ENCODE results near the gene IDH2.

Gene IDH2

GRCh38 chr15:90084876-90085423 is 17.3 kb downstream of the IDH2 start:
- in situ Hi-C loops (cut with MboI; ENCODE audit: low pct_unique_long_range_greater_than_20kb, low sequenced_read_pairs, unreplicated experiment): no loop called here
- no peak for TF ChIP-seq CTCF (IDR thresholded peaks at IDR 0.05; ENCODE audit: extremely low read depth, insufficient read depth, missing control alignments)
- no peak for DNase-seq (ENCODE audit: low spot score)

- TF ChIP-seq CTCF (IDR thresholded peaks at IDR 0.05; ENCODE audit: extremely low read depth, insufficient read depth, missing control alignments): no peak
- in situ Hi-C loops (cut with MboI; ENCODE audit: low pct_unique_long_range_greater_than_20kb, low sequenced_read_pairs, unreplicated experiment): no loop called here
These were observed 18.2 kb downstream of the IDH2 start for GRCh38 chr15:90083954-90084607.

GRCh38 chr15:90083419-90083818 is 18.8 kb downstream of the IDH2 start:
- no peak for TF ChIP-seq CTCF (IDR thresholded peaks at IDR 0.05; ENCODE audit: extremely low read depth, insufficient read depth, missing control alignments)
- DNase-seq (ENCODE audit: low spot score): no peak
- in situ Hi-C loops (cut with MboI; ENCODE audit: low pct_unique_long_range_greater_than_20kb, low sequenced_read_pairs, unreplicated experiment): no loop called here

More at GRCh38 chr15:90083954-90084607, 18.2 kb downstream of the IDH2 start:
- DNase-seq (ENCODE audit: low spot score): no peak

GRCh38 chr15:90082140-90082715 is 20.0 kb downstream of the IDH2 start:
- in situ Hi-C loops (cut with MboI; ENCODE audit: low pct_unique_long_range_greater_than_20kb, low sequenced_read_pairs, unreplicated experiment): no loop called here
- no peak for TF ChIP-seq CTCF (IDR thresholded peaks at IDR 0.05; ENCODE audit: extremely low read depth, insufficient read depth, missing control alignments)
- DNase-seq (ENCODE audit: low spot score): no peak

- no peak for DNase-seq (ENCODE audit: low spot score)
- no peak for TF ChIP-seq CTCF (IDR thresholded peaks at IDR 0.05; ENCODE audit: extremely low read depth, insufficient read depth, missing control alignments)
- in situ Hi-C loops (cut with MboI; ENCODE audit: low pct_unique_long_range_greater_than_20kb, low sequenced_read_pairs, unreplicated experiment): no loop called here
These were observed 21.4 kb downstream of the IDH2 start for GRCh38 chr15:90080818-90081393.

GRCh38 chr15:90080458-90080755 is 21.9 kb downstream of the IDH2 start:
- DNase-seq (ENCODE audit: low spot score): no peak
- no peak for TF ChIP-seq CTCF (IDR thresholded peaks at IDR 0.05; ENCODE audit: extremely low read depth, insufficient read depth, missing control alignments)
- in situ Hi-C loops (cut with MboI; ENCODE audit: low pct_unique_long_range_greater_than_20kb, low sequenced_read_pairs, unreplicated experiment): no loop called here
